Suppressor macrophage treated with lipopolysaccharide for 1 hour (primary cell): ENCODE results near the gene ADGRD1.
"Not testable (repeated sequence)": the region's sequence is repeated elsewhere in the genome, so short reads cannot be mapped to it uniquely, and the experiment has no call there.

Experiments
- DNase-seq, 3 donors: peaks; one replicate each; pipeline ENCODE4 v3.0.0-alpha.2; 2020 to 2022

Gene ADGRD1

GRCh38 chr12:130988261-130988660, 34.6 kb downstream of the ADGRD1 start:
- DNase-seq = no peak

- no peak for DNase-seq
Measured at GRCh38 chr12:130988751-130989150, 35.0 kb downstream of the ADGRD1 start.

- no peak for DNase-seq
Measured at GRCh38 chr12:130989391-130989790, 35.7 kb downstream of the ADGRD1 start.

- no peak for DNase-seq
Measured at GRCh38 chr12:130990034-130990433, 36.3 kb downstream of the ADGRD1 start.

- no peak for DNase-seq
Measured at GRCh38 chr12:130992448-130992847, 38.7 kb downstream of the ADGRD1 start.

GRCh38 chr12:130992979-130993538, 39.4 kb downstream of the ADGRD1 start:
- no peak for DNase-seq

- no peak for DNase-seq
Measured at GRCh38 chr12:130993759-130994670, 40.3 kb downstream of the ADGRD1 start.

GRCh38 chr12:130994821-130995375, 41.2 kb downstream of the ADGRD1 start:
- no peak for DNase-seq

GRCh38 chr12:130995386-130995969, 41.8 kb downstream of the ADGRD1 start:
- not testable (repeated sequence) for DNase-seq

GRCh38 chr12:130998136-130998535, 44.4 kb downstream of the ADGRD1 start:
- DNase-seq = no peak

- DNase-seq = no peak
Measured at GRCh38 chr12:131000000-131000486, 46.3 kb downstream of the ADGRD1 start.

GRCh38 chr12:131001493-131001892, 47.8 kb downstream of the ADGRD1 start:
- no peak for DNase-seq

GRCh38 chr12:131002216-131002631, 48.5 kb downstream of the ADGRD1 start:
- no peak for DNase-seq

GRCh38 chr12:131003036-131003715, 49.5 kb downstream of the ADGRD1 start:
- no peak for DNase-seq

- DNase-seq = no peak
Measured at GRCh38 chr12:131003716-131004045, 50.0 kb downstream of the ADGRD1 start.

- no peak for DNase-seq
Measured at GRCh38 chr12:131004166-131004565, 50.5 kb downstream of the ADGRD1 start.

GRCh38 chr12:131005161-131006035, 51.7 kb downstream of the ADGRD1 start:
- no peak for DNase-seq

GRCh38 chr12:131006036-131006735, 52.5 kb downstream of the ADGRD1 start:
- no peak for DNase-seq

GRCh38 chr12:131007031-131007739, 53.5 kb downstream of the ADGRD1 start:
- no peak for DNase-seq

GRCh38 chr12:131007740-131008117, 54.0 kb downstream of the ADGRD1 start:
- DNase-seq = no peak
